CD4-positive, alpha-beta T cell treated with Interferon gamma for 1 hour (primary cell): ENCODE measurements around the gene COX5B.
"Not testable (repeated sequence)": the region's sequence is repeated elsewhere in the genome, so short reads cannot be mapped to it uniquely, and the experiment has no call there.

ENCODE experiments used
- DNase-seq: peaks from one replicate; pipeline ENCODE4 v3.0.0-alpha.2; 2020

Gene COX5B, protein sequence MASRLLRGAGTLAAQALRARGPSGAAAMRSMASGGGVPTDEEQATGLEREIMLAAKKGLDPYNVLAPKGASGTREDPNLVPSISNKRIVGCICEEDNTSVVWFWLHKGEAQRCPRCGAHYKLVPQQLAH

GRCh38 chr2:97645695-97646629 lies at the start of gene COX5B:
Gene COX5B (plus strand): TSS chr2:97646062. CDS start chr2:97646087, 25 bp downstream.
- peak; percentile 98 for DNase-seq

DNA sequence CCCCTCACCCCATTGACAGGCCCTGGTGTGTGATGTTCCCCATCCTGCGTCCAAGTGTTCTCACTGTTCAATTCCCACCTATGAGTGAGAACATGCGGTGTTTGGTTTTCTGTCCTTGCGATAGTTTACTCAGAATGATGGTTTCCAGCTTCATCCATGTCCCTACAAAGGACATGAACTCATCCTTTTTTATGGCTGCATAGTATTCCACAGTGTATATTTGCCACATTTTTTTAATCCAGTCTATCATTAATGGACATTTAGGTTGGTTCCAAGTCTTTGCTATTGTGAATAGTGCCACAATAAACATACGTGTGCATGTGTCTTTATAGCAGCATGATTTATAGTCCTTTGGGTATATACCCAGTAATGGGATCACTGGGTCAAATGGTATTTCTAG lies 49.7 kb upstream of the COX5B start:
- DNase-seq, result not testable (repeated sequence)

- not testable (repeated sequence) for DNase-seq
Measured at GRCh38 chr2:97601537-97601936, 44.3 kb upstream of the COX5B start.

DNA sequence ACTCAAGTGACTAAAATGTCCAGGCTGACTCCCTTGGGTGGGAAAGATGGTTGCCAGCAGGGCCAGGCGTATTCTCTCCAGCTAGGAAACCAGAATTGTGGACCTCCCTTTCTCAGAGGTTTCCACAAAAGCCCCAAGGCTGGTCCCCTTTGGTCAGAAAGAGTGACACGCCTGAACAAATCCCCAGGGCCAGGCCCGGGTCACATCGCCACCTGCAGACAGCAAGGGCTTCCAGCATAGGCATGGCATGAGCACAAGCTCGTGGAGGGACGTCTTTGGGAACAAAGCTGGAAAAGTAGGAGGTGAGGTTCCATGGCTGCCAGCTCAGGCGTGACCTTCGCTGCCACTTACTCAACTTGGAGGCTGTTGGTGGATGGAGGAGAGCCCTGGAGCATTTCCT lies 40.8 kb upstream of the COX5B start:
- DNase-seq, result not testable (repeated sequence)

DNA sequence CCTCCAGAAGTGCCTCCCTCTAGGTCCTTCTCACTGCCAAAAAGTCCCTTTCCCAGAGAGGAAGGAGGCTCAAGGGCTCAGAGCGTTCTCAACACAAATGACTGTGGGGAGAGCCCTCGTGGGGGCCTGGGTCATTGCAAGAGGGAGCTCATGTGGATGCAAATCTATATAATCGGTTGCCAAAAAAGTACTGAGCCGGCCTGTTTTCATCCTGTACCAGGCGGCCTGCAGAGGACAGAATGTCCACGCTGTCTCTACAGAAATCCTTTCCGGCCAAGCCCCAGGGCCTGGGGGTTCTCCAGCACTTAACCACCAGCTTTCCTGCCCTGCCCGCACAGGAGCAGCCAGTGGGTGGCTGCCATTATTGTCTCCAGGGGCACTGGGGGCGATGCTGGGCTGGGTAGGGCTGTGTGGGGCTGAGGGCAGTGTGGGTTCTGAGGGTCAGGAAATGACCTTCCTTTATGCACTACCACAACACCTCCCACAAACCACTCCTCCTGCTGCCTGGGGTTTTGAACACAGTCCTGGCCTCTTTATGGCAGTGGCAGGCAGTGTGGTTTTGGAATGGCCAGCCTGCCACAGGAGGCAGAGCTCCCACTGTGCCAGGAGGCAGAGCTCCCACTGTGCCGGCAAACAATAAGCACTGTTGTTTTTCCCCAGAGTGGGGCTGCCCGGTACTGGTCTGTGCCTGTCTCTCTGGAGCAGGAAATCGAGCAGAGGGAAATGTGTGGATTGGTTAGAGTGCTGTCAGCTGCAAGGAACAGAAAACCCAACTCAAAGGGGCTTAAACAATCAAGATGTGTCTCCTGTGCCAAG lies 40.1 kb upstream of the COX5B start:
- DNase-seq, result not testable (repeated sequence)

DNA sequence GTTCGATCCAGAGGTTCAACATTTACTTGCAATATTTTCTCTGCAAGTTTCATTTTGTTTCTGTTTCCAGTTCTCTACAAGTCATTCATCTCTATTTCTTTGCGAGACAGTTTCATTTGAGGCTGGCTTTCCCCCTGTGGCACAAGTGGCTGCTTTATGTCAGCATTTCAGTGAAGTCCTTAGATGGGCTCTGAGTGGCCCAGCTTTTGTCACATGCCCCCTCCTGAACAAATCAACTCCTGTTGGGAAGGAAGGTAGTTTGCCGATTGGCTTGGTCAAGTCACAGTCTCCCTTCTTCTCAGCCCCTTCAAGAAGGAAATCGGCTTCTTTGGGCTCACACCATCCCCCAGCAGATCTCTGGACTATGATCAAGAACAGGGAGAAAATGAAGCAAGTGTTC lies 37.1 kb upstream of the COX5B start:
- DNase-seq, result not testable (repeated sequence)

GRCh38 chr2:97611895-97612294 lies 34.0 kb upstream of the COX5B start:
- not testable (repeated sequence) for DNase-seq

GRCh38 chr2:97615746-97616145 lies 30.1 kb upstream of the COX5B start:
- not testable (repeated sequence) for DNase-seq

- no peak for DNase-seq
Measured at GRCh38 chr2:97617911-97618310, 28.0 kb upstream of the COX5B start.

DNA sequence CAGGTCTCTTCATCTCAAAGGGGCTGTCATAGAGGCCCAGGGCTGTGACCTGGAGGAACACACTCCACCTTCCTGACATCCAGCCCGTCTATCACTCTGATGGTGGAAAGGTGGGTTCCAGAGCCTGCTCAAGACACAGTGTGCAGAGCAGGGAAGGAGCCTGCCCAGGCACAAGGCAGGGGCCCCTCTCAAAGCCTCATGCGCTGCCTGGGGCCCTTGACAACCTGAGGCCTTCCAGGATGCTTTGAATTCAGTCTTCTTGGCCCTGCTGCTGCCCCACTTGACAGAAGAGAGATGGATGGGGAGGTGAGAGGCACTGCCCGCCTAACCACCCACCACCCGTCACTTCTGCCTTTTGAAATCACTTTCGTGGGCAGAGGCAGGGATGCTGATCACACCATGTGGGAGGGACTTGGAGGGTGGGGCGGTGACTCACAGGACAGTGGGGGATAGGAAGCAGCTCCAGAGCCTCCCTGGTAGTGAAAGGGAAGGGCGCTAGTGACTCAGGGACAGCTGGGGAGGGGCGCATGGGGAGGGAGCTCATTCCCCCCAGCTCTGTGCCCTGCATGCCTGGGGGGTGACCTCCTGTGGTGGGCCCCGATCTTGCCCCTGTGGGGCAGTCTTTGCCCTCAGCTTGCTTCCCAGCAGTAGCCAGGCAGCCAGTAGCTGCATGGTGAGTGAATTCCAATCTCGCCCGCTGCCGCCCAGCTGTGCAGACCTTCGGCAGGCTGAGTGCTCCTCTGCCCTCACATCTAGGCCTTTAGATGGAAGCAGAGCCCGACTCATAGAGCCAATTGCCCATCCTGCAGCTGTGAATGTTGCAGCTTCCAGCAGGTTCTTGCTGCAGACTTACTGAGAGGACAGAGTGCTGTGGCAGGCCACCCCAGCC lies 26.7 kb upstream of the COX5B start:
- peak; percentile 29 for DNase-seq

GRCh38 chr2:97620492-97620891 lies 25.4 kb upstream of the COX5B start:
- DNase-seq, result not testable (repeated sequence)

GRCh38 chr2:97622976-97623375 lies 22.9 kb upstream of the COX5B start:
- DNase-seq, result not testable (repeated sequence)

DNA sequence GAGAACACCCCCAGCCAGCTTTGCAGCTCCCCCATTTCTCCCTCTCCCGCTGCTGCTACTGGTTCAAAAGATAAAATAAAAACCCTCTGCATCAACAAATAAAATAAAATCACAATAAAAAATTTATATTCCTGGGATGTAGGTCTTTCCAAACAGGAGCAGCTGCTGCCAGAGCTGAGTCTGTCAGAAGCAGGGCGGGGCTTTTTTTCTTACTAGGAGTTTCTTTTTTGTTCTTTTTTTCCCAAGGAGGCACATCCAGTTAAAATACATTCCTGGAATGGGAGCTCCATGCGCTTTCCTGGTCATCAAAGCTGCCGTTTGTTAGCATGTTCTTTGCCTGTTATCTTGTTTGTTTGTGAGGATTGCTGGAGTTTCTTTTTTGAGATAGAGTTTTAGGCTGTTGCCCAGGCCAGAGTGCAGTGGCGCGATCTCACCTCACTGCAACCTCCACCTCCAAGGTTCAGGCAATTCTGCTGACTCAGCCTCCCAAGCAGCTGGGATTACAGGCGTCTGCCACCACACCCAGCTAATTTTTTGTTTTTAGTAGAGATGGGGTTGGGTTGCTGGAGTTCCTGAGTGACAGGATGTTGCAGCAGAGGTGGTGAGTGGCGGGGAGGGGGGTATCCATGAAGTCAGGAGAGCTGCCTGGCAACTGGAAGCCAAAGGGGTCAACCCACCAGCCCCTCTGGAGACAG lies 20.4 kb upstream of the COX5B start:
- DNase-seq, result not testable (repeated sequence)

DNA sequence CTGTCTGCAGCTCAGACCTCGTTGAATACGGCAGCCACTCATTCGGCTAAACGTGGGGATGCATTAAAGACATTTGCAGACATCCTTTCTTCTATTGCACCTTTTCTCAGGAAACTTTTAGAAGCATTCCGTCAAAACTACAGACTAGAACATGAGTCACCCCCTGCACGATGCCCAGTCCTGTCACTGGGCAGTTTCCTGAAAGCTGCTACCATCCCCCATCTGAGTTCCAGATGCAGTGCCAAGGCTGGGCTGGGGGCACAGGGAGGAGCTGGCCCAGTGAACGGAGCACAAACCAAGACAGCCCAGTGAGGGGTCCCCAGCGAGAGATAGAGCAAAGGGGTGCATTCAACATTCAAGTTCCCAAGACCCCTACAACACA lies 19.8 kb upstream of the COX5B start:
- DNase-seq, result not testable (repeated sequence)

GRCh38 chr2:97644023-97644717 lies 1.7 kb upstream of the COX5B start:
- DNase-seq, result no peak

- no peak for DNase-seq
Measured at GRCh38 chr2:97645112-97645694, 659 bp upstream of the COX5B start.

- no peak for DNase-seq
Measured at GRCh38 chr2:97646977-97647376, 1.1 kb downstream of the COX5B start.

DNA sequence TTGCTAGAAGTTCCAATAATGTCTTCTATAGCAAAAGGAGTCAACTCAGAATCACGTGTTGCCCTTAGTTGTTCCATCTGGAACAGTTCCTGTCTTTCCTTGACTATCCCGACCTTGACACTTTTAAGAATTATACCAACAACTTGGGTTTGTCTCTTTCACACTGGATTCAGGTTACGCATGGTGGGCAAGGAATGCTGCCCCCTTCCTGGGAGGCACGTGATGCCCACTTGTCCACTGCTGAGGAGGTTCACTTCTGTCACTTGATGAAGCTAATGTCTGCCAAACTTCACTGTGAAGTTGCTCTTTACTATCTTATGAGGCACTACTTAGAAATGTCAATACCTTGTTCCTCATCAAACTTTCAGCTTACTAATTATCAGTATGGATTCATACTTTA lies 5.3 kb downstream of the COX5B start:
- no peak for DNase-seq

DNA sequence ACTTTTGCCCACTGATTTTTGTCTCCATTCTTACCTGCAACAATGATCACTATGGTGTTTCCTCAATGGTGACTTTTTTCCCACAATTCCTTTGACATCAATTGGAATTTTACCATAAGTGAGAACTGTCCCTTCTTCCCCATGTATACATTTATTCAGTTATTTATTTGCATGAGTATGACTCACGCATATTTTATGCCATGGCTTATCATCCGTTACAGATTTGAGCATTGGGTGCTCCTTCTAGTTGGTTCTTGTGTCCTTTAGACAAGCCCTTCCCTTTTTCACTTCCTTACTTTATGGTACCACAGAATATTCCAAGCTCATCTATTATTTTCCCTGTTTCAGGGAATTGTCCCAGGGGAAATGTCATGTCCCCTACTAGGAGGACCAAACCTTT lies 7.6 kb downstream of the COX5B start:
- DNase-seq, result no peak

DNA sequence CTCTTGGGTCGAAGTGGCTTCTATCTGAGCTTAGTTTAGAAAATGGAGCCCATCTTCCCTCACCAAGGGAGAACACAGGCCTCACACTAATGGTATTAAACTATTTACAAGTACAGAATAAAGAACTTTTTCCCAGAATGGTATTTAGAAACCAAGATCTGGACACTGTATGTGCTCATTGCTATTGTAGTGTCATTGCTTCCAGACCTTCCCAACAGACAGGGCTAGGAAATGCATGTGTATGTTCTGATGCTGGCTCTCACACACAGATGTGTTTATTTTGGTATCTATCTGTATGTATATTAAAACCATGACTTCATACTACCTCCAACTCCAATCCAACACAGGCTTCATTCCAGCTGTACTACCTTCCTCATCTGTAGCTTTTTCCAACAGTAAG lies 8.0 kb downstream of the COX5B start:
- DNase-seq, result no peak

- DNase-seq, result no peak
Measured at GRCh38 chr2:97654309-97654708, 8.4 kb downstream of the COX5B start.
